ENCODE results near the gene UNG.

Gene UNG

GRCh38 chr12:109160433-109160832 lies 63.0 kb downstream of the UNG start:
- no peaks in the 10 kb centered on the region for H3K79me2 ChIP-seq (ENCODE audit: low read length)

More at GRCh38 chr12:109160433-109160832, 63.0 kb downstream of the UNG start:
- Histone ChIP-seq H3K4me2 (ENCODE audit: low read length) (no peak overlapping the region), H3K9me3 (ENCODE audit: insufficient read depth, low read length) (no peaks in the 10 kb centered on the region), H3K27me3 (ENCODE audit: low read depth, low read length) (no peaks in the 10 kb centered on the region), H3K27ac (ENCODE audit: low read length) (no peak overlapping the region), H3K9ac (ENCODE audit: low read length) (no peak overlapping the region), H2AFZ (ENCODE audit: low read depth, low read length) (no peak overlapping the region), H3K4me1 (ENCODE audit: low read length) (peaks cover 2% of the 10 kb centered on the region; the same call in 1 of the 2 replicates), H3K36me3 (replicated peaks; ENCODE audit: low read depth, low read length) (no peaks in the 10 kb centered on the region), H4K20me1 (ENCODE audit: insufficient read depth, low read length) (no peaks in the 10 kb centered on the region), H3K4me3 (ENCODE audit: low read length) (no peak overlapping the region)
- TF ChIP-seq, protein P1, sequence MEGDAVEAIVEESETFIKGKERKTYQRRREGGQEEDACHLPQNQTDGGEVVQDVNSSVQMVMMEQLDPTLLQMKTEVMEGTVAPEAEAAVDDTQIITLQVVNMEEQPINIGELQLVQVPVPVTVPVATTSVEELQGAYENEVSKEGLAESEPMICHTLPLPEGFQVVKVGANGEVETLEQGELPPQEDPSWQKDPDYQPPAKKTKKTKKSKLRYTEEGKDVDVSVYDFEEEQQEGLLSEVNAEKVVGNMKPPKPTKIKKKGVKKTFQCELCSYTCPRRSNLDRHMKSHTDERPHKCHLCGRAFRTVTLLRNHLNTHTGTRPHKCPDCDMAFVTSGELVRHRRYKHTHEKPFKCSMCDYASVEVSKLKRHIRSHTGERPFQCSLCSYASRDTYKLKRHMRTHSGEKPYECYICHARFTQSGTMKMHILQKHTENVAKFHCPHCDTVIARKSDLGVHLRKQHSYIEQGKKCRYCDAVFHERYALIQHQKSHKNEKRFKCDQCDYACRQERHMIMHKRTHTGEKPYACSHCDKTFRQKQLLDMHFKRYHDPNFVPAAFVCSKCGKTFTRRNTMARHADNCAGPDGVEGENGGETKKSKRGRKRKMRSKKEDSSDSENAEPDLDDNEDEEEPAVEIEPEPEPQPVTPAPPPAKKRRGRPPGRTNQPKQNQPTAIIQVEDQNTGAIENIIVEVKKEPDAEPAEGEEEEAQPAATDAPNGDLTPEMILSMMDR (IDR thresholded peaks at IDR 0.05; ENCODE audit: low read depth, low read length), result no peak
- TF ChIP-seq EZH2phosphoT487 (IDR thresholded peaks at IDR 0.05; ENCODE audit: low read depth), result no peak

All from OCI-LY3 (cell line).